GM21825 (cell line): Measurements from ENCODE around the gene PVALB.

Experiments used
- ATAC-seq: cut with Tn5 transposase; IDR thresholded peaks from one replicate; pipeline ENCODE4 v1.9.1; 2021; ENCODE audit warnings: mild to moderate bottlenecking, moderate library complexity; ENCODE audit not compliant: unreplicated experiment

PVALB gene

DNA sequence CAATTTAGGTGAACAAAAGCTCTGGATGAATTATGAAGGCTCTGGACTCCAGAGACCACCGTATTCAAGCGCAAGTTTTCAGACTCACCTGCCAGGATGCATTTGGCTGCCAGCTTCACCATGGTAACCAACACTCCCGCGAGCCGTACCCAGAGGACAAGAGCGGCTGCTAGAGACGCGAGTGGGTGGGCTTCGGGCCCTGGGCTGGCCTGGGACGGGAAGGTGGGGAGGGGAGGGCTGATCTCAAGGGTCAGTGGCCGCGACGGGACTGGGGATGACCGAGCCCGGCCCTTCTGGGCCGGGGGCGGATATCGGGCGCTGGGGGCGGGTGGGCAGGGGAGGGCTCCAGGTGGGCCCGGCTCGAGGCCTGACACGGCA lies 41.3 kb downstream of the PVALB start:
- ATAC-seq = peak; percentile 2

DNA sequence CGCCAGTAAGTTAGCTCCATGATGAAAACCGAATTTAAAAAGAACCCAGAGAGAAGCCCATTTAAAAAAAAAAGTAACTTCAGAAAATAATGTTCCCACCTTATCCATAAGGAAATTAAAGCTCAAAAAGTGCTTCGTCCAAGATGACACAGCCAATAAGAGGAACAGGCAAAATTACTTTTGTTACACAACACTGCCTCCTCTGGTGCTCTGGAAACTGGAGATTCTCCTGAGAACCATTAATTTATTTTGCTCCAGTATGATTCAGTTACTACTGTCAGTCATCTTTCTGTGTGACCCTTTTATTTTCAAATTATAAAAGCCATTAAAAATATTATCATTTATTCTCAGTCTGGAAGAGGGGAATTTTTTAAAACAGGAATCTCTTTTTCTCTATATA lies 42.9 kb downstream of the PVALB start:
- ATAC-seq = no peak

DNA sequence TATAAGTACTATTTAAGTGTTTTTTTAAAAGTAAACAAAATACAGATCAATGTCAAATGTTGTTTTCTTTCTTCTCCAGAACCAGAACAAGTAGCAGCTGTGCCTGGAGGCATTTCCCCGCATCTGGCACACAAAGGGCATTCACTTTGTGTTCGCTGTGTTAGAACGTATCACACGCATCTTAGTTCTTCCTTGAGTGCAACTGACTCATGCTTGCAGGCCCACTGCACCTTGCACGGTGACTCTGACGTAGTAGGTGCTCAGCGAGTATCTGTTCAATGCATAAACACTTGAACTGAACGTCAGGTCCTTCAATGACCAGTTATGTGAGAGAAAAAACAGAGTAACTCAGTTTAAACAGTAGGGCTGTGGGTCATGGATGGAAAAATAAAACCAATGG lies 44.4 kb downstream of the PVALB start:
- ATAC-seq = no peak

DNA sequence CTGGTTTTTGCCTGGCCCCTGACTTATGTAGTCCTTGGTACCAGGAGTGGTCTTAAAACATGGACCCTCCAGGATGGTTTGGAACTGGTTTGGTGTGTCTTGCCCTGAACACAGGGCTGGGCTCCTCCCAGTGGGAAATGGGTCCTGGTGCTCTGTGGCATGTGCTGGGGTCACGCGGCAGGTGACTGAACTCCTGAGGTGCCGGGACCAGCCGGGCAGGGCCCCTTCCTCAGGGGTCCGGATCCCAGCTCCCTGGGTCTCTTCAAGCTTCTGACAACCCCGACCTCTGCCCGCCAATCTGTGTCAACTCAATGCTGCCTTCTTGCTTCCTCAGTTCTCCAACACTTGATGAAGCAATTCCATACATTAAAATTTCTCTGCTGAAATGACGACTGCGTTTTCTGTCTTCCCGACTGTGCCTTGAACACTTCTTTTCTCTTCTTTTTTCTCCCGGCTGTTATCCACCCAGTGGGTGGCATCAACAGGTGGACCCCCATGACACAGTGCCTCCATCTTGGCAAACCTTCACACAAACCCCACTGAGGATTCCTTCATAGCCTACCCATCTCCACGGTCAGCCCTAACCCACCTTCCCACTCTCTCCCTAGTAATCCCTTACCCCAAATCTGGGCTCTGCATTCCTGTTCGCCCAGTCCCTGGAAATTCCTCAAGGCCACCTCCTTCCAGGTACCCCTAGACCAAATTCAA lies 45.3 kb downstream of the PVALB start:
- ATAC-seq = no peak

DNA sequence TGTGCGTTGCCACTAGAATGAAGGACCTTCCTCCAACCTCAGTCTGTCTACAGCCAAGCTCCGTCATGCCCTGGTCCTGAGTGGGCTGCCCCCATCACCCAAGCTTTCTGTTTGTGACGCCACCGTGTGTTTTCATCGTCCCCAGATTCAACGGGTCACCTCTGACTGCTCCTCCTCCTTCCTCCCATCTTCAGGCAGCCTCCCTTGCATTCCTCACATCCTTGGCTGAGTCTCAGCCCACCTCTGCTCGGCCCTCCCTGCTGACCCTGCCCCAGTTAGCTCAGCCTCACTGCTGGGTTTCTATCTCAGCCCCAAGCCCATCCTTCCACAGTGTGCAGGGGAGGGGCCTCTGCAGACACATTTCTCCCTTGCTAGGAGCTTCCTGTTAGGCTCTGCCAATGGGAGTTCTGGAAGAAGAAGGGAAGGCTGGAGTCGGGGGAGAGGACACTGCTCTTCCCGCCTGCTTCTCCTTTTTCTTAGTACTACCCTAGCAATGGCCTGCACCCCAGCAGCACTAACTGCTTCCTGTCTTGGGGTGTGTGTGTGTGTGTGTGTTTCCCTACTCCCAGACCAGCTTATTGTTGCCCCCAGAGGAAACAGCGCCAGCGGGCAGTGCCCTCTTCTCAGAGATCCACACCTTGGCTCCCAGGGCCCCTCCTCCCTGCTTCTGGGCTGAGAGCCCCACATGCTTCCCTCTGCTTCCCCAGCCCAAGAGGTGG lies 46.2 kb downstream of the PVALB start:
- ATAC-seq = no peak

DNA sequence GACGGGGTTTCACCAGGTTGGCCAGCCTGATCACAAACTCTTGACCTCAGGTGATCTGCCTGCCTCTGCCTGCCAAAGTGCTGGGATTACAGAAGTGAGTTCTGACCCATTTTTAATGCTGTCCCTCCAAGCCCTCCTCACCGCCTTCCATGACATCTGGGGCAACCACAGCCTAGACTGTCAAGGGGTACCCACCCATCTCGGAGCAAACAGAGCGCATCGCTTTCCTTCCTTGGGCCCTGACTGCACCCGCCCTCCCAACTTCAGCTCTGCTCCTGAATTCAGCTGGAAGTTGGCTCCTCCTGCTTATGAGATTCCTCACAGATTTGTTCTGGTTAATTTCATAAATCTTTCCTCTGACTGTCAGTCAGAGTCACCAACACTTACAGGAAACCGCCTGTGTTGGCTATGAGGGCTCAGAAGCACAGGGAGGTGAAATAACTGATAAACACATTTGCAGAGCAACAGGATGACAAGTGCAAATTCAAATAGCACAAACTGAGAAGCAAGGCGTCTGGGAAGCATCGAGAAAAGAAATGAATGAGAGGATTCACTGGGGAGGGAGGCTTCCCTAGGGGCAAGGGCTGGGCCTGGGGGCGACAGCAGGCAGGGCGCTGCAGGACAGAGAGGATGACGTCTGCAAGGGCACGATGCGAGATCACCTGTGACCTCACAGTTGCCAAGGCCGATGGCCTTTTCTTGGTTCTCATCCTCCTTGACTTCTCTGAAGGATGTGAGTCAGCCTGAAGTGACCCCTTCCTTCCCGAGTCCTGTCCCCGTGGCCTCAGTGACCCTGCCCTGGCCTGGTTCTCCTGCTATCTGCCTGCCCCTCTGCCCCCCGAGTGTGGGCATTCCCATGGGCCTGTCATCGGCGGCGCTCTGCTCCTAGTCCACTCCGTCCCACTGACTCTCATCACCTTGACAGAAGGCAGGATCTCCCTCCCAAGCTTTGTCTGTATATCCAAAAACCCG lies 47.0 kb downstream of the PVALB start:
- no peak for ATAC-seq

DNA sequence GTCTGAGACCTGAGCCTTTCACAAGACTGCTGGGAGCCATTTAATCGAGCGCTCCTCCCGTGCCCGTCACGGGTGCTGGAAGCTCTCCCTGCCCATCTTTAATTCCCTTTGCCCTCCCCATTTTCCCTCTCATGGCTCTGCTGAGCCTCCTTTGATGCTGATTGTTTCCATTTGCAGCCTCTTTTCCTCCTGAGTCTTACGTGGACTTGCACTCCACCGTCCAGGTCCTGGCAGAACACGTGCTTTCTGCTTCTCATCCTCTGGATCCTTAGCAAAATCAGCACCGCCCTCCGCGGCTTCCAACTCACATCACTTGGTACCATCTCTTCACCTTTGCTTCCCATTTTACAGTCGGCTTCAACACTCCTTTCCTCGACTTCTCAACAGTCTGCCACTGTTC lies 48.2 kb downstream of the PVALB start:
- ATAC-seq = no peak

DNA sequence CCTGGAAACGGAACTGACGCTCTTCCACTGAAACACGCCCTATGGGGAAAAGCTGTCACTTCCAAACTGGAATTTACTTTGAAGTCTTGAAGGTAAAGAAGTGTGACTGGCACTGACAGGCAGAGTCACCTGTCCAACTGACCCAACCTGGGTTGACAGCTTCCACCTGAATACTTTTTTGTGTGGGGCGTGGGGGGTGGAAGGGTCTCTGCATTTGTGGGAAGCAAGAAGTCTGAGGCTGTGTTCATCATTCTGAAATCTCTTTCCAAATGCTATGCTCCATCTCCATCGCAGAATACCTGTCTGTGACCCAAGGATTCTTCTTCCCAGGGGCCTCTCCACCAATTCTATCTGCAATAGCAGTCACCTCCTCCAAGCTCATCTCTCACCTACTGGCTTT lies 48.7 kb downstream of the PVALB start:
- ATAC-seq = no peak

DNA sequence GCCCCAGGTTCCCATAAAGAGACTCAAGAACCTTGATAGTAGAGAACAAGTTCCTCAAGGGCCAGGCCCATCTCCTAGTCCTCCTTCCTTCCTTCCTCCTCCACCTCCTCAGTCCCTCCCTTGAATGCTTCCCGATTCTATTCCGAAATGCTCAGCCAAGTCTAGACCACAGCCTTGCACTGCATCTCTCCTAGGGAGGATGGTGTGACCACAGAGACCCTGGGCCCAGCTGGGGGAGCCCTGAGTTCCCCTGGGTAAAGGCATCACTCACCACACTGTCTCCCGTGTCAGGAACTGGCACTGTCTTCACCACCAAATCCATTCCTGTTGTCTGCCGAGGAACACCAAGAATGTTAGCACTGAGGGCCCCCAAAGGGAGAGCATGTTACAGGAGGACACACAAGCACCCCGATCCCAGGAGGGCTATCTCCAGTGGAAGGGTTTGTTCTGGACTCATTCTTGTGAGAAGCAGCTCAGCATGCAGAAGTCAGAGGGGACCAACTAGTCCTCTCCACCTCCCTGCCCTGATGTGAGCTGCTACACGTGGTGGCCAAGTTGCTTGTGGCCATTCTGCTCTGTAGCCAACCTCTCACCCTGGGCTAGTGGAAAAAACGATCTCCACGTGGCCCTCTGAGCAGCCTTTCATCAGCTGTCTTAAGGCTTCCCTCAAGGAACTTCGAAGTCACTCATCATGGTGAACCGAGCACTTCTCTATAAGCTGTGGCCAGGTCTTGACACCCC lies 49.6 kb downstream of the PVALB start:
- ATAC-seq = no peak

DNA sequence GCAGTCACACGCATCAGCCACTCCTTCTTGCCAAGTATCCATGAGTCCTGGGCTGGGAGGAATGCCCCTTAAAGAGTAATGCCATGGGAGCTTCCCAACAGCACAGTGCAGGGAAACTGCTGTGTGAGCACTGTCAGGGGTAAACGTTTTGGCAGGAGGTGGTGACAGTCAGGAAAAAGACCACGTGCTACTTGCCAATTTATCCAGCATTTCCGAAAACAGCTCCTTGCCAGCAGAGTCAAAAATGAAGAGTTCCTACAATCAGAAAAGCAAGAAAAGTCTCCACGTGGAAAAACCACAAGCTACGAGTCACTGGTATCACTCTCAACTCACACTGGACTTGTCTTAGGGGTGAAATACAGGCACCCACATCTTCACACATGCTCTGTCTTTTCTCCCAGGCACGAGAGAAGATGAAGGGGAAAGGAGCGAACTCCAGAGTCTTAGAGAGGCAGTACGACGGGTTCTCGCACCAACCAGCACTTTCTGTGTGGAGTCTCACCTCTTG lies 50.8 kb downstream of the PVALB start:
- ATAC-seq = no peak

DNA sequence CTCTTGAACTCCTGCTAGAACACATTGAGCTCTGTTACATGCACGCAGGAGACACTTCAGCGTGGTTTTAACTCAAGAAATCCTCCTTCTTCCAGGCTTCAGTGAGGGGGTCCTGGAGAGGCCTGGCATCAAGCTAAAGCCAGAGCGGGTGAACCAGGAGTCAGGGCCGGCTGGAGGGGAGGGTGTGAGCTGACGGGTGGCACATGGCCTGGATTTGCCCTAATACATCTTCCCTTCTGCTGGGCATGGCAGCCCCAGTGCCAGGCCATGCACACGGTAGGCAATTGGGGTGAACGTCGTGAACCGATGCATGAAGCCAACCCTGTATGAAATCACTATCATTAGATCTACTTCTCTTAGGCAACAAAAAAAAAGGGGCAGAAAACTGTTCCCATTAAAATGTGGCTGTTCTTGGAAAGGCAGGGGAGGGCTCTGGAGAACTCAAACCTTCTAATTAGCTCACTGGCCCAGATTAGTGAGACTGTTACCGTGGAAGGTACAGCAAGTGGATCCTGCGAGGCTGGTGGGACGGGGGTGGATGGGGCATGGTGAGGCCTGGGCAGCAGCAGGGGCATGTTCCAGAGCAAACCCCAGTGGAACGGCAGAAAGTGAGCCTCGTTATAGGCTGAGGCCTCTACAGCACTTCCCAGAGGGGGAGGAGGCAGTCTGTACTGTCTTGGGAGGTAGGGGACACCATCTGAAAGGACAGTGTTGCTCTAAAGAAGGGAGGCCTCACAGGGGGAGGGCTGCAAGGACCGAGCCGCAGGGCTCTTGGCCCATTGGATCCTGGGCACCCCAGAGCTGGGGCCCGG lies 51.5 kb downstream of the PVALB start:
- ATAC-seq = no peak

DNA sequence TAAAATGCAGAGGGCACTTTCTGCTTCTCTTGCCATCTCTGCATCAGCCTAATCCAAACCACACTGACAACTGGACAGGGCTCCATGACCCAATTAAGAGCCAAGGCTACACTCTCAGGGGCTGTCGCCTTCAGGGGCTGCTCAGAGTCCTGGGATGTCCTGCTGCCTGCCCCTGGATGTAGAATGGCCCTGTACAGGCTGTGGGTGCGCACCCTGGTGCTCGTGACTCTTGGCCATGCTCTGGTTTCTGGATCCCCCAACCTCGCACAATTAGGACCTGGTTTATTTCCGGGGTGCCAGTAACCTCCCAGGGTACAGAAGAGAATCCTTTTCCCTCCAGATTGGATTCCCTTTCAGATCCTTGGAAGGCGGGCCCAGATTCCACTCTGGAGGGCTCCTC lies 52.2 kb downstream of the PVALB start:
- ATAC-seq = no peak

DNA sequence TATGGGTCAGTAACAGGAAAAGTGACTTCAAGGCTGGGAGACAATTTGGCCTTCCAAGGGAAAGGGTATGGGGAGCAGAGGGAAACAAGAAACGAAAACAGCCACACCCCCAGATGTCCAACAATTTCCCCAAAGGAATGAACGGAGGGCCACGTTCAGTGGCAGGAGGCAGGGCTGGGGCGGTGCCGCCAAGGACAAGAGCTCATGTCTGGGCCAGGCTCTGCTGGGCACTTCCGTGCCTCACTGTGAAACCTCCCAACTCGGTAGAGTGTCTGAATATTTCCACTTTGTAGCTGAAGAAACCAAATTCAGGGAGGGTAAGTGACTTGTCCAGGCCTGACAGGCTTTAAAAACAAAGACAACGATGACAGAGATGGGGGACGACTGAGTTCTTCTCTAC lies 52.8 kb downstream of the PVALB start:
- ATAC-seq = no peak

DNA sequence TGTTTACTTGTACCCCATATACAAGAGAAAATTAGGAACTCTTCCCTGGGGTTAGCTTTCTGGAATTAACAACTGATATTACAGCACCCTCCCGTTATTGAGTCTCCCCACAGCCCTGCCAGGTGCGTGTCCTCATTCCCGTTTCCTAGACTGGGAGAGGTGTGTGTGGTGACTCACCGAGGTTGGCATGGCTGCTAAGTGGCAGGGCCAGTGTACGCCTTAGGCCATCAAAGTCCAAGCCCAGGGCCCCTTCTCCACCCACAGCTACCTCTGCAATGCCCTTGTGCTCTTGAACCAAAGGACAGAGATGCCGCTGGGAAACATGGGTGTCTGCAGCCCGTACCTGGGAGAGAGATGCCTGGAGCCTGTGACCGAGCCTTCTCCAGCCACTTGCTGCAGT lies 53.3 kb downstream of the PVALB start:
- no peak for ATAC-seq

DNA sequence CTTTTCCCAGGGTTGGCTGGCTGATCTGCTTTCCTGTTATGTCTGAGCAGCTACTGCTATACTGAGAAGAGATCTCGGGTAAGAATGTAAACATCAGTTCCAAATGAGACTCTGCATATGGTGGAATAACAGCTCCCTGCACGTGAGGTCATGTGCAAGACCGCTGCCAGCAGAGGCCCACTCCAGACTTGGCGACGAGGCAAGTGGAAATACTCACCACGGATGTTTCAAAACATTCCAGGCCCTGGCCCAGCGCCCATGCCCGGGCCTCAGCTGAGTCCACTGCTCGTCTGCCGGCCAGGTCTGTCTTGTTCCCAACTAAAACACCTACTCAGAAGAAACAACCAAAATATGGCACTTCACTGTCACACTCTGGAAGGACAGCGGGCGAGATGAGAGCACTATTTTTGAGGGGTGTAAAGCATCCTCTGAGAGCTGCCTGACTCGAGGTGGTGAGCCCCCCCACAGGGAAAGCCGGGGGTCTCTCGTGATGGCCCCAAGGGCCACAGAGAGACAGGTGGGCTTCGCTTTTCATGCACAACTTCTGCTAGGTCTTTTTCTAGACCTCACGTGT lies 54.1 kb downstream of the PVALB start:
- no peak for ATAC-seq

DNA sequence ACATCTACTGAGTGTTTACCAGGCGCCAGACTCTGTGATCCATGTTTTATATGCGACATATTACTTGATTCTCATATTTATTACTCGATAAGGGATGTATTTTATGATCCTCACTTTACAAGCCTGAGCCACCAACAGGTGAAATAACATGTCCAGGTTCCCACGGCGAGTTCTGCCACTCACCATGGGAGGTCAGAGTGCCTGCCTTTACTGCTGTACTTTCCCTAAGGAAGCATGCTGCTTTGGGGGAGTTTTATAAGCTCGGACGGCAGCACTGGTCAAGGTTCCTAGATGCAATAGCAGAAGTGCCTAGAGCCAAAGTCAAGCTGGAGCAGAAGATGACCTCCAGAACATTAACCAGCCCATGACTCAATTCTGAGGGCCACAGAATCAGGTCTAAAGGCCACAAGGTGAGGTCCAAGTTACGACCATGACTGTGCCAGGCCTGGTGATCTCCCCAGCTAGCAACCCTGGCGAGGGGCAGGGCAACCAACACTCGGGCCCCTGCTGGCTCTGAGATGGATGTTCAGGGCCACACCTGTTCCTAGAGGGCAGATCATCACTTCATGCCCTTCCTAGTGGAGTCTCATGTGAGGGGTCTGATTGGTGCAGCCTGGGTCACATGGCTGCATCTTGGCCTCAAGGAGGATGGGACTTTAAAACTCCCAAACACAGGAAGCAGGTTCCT lies 55.1 kb downstream of the PVALB start:
- ATAC-seq = no peak

DNA sequence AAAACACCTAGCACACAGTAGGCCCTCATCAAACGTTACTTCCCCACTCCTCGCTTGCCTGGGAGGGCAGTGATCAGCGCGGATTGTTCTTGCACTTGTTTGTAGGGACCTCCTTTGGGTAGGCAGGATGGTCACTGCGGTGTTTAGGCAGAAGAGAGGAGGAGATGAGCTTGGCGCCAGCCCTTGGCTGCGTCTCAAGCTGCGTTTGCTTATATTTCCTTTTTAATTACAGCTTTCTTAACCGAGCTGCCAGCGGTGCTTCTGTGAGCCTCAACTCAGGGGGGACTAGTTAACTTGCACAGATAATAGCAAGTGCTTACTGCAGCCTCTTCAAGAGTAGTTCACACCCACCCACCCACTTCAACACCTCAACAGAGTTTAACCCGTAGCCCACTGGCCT lies 56.0 kb downstream of the PVALB start:
- no peak for ATAC-seq

DNA sequence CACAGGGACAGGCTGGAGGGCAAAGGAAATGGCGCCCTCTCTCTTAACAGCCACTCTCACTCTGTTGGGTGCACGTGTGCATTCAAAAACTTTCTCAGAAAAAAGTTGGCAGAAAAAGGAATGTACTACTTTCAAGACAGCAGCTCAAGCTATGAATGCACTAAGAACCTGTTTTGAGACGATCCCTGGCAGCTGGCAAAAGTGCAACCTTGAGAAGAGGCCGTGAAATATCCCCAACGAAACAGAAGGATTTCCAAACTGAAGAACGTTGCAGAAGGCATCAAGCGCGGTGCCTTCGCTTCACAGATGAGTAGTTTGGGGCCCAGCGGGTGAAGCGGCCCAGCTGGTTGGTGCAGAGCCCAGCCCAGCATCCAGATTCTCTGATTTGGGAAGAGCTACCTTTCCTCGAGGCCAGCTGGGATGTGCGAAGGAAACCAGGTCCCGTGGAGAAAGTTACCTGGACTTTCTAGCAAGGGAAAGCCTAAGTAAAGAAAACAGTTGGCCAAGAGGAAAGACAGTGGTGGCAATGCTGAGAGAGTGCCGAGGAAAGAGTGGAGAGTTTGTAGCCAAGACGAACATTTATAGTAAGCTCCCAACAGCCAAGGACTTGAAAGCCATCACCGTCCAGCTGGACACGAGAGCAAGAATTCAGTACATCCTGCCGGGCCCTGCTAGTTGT lies 57.2 kb downstream of the PVALB start:
- no peak for ATAC-seq
